KOPT-K1 (cell line): ENCODE measurements around the gene REV3L.
A peak's percentile ranks its signal among the peaks of the same experiment; 100 is the strongest.
"Not testable (repeated sequence)": the region's sequence is repeated elsewhere in the genome, so short reads cannot be mapped to it uniquely, and the experiment has no call there.

Experiments
- H3K27ac ChIP-seq: fragments of 200-600 bp; sonication (generic); 2 replicates; pipeline ENCODE4 v1.5.1; 2016; ENCODE audit warnings: antibody characterized with exemption, mild to moderate bottlenecking, low read depth, low read length; ENCODE audit not compliant: poor library complexity, severe bottlenecking
- H3K36me3 ChIP-seq: fragments of 200-600 bp; sonication (generic); 2 replicates; pipeline ENCODE4 v1.5.1; 2017; ENCODE audit warnings: antibody characterized with exemption, mild to moderate bottlenecking, low read length, moderate library complexity; ENCODE audit not compliant: insufficient read depth
- H3K9me3 ChIP-seq: fragments of 200-600 bp; sonication (generic); 2 replicates; pipeline ENCODE4 v1.5.1; 2017; ENCODE audit warnings: antibody characterized with exemption, low read length, mild to moderate bottlenecking; ENCODE audit not compliant: insufficient read depth, poor library complexity, severe bottlenecking

Gene REV3L

DNA sequence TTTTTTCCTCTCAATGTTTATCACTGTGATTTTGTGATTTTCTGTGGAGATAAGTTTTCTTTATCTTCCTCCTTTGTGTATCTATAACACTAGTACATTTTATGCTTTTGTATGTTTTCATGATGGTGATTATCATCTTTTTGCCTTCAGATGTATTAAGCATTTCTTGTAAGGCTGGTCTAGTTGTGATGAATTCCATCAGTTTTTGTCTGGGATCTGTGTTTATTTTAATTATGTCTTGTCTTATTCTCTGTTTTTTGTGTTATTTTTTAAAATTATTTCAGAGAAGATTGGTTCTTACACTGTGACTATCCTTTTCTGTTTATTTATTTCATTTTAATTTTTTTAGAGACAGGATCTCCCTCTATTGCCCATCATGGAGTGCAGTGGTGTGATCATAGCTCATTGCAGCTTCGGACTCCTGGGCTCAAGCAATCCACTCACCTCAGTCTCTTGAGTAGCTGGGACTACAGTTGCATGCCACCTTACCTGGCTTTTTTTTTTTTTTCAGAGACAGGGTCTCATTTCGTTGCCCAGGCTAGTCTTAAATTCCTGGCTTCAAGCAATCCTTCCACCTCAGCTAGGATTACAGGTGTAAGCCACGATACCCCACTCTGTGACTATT lies 208.3 kb downstream of the REV3L start:
- peaks cover 88% of the 10 kb centered on the region for H3K36me3 ChIP-seq
- peaks cover 35% of the 10 kb centered on the region for H3K9me3 ChIP-seq
- H3K27ac ChIP-seq: no peak overlapping the region

DNA sequence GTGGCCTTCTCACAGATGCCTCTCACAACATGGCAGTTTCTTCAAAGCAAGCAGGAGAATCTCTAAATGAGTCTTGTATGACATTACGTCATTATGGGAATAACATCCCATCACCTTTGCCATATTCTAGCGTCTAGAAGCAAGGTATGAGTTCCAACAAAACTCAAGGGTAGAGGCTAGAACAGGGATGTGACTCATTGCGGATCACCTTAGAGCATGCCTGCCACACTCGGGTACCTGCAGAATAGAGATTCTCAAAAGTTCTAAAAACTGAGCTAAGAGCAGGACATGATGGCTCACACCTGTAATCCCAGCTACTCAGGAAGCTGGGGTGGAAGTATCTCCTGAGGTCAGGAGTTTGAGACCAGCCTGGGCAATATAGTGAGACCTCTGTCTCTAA lies 212.9 kb downstream of the REV3L start:
- Histone ChIP-seq H3K9me3 (peaks cover 20% of the 10 kb centered on the region), H3K27ac (no peak overlapping the region), H3K36me3 (peaks cover 86% of the 10 kb centered on the region)

- H3K27ac ChIP-seq: no peak overlapping the region
- peaks cover 14% of the 10 kb centered on the region for H3K9me3 ChIP-seq
- H3K36me3 ChIP-seq: peaks cover 86% of the 10 kb centered on the region
Measured at GRCh38 chr6:111269401-111269970, 213.5 kb downstream of the REV3L start.

- Histone ChIP-seq H3K27ac (no peak overlapping the region), H3K9me3 (no peaks in the 10 kb centered on the region), H3K36me3 (peaks cover 83% of the 10 kb centered on the region)
Measured at GRCh38 chr6:111267764-111268333, 215.2 kb downstream of the REV3L start.

DNA sequence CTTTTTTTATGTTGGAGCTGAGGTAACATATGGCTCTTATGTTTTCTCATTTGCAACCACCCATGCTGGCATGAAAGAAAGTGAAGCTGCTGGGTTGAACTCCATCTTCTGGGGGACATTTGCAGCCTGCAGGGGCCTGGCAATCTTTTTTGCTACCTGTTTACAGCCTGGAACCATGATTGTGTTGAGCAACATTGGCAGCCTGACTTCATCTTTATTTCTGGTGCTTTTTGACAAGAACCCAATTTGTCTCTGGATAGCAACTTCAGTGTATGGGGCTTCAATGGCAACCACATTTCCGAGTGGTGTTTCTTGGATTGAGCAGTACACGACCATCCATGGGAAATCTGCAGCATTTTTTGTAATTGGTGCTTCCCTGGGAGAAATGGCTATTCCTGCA lies 216.7 kb downstream of the REV3L start:
- Histone ChIP-seq H3K9me3 (no peaks in the 10 kb centered on the region), H3K36me3 (peaks cover 83% of the 10 kb centered on the region), H3K27ac (no peak overlapping the region)

GRCh38 chr6:111265842-111266241 lies 217.2 kb downstream of the REV3L start:
- Histone ChIP-seq H3K9me3 (no peaks in the 10 kb centered on the region), H3K36me3 (peaks cover 82% of the 10 kb centered on the region), H3K27ac (no peak overlapping the region)

GRCh38 chr6:111263837-111264236 lies 219.2 kb downstream of the REV3L start:
- Histone ChIP-seq H3K27ac (no peak overlapping the region), H3K36me3 (peaks cover 62% of the 10 kb centered on the region), H3K9me3 (no peaks in the 10 kb centered on the region)

- H3K9me3 ChIP-seq: no peaks in the 10 kb centered on the region
- H3K27ac ChIP-seq: no peak overlapping the region
- peaks cover 32% of the 10 kb centered on the region for H3K36me3 ChIP-seq
Measured at GRCh38 chr6:111260570-111261298, 222.3 kb downstream of the REV3L start.

GRCh38 chr6:111259089-111259831 lies 223.8 kb downstream of the REV3L start:
- H3K9me3 ChIP-seq: no peaks in the 10 kb centered on the region
- H3K27ac ChIP-seq: peak overlapping the region; percentile 80
- peaks cover 18% of the 10 kb centered on the region for H3K36me3 ChIP-seq

DNA sequence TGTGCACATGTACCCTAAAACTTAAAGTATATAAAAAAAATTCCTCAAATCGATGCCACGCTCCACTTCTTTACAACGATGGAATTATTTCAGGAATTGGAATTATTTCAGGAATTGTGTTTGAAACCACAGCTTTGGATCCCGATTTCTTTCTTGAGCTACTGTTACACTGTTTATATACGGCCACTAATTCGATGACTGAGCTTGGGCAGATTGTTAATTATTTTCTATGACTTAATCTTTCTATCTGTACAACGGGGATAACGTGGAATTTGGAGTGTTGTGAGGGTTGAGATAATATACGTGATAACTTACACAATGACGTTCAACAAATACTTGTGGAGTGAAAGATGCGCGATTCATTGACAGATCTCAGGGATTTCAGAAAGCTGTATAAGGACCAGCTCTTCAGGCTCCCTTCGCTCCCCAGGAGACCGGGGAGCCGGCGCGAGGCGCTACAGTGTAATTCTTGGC lies 224.4 kb downstream of the REV3L start:
- H3K36me3 ChIP-seq: peaks cover 12% of the 10 kb centered on the region
- peak overlapping the region; percentile 80 for H3K27ac ChIP-seq
- H3K9me3 ChIP-seq: no peaks in the 10 kb centered on the region

DNA sequence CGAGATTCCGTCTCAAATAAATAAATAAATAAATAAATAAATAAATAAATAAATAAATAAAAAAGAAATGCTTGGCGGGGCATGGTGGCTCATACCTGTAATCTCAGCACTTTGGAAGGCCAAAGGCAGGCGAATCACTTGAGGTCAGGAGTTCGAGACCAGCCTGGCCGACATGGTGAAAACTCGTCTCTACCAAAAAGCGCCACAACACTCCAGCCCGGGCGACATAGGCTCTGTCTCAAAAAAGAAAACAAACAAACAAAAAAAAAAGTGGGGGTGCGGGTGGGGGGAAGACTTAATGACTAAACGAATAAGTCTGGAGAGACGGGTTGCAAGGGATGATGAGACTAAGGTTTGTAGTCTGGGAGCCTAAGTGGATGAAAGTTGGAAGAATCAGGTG lies 225.0 kb downstream of the REV3L start:
- Histone ChIP-seq H3K9me3 (no peaks in the 10 kb centered on the region), H3K36me3 (peaks cover 9% of the 10 kb centered on the region), H3K27ac (no peak overlapping the region)

DNA sequence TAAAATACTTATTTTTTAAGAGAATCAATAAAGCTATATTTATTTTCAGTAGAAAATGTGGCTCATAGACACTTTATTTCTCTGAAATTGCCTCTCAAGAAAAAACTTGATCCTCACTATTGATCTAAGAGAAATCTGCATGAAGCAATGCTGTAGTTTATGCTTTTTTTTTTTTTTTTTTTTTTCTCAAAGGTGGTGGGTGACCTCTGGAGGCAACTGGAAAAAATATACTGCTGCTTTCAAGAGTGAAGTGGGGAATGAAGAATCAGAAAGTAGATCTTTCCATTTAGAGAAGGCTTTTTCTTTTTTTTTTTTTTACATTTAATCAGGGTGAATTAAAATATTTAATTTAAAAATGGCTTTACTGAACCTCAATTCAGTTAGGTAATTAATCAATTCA lies 226.4 kb downstream of the REV3L start:
- Histone ChIP-seq H3K27ac (no peak overlapping the region), H3K9me3 (no peaks in the 10 kb centered on the region), H3K36me3 (no peaks in the 10 kb centered on the region)

- not testable (repeated sequence) for H3K9me3 ChIP-seq, H3K27ac ChIP-seq, H3K36me3 ChIP-seq
Measured at GRCh38 chr6:111255838-111256237, 227.2 kb downstream of the REV3L start.

GRCh38 chr6:111254779-111255166 lies 228.2 kb downstream of the REV3L start:
- Histone ChIP-seq H3K9me3 (no peaks in the 10 kb centered on the region), H3K27ac (no peak overlapping the region), H3K36me3 (no peaks in the 10 kb centered on the region)
